Astrocyte (in vitro differentiated cells and primary cell): ENCODE measurements around the gene C5orf63. TPM values are rescaled to one million over a fixed set of nuclear protein-coding genes. Genes with fewer than 3 reads are reported as not detected.

ENCODE experiments used
- DNase-seq: peaks from one replicate; pipeline ENCODE4 v3.0.0-alpha.2; 2010; ENCODE audit warnings: low read depth
- FAIRE-seq: peaks from 2 replicates; lab custom pipeline; 2011; peaks lifted over from hg19 to GRCh38; lab: Jason Lieb, UNC
- H2AFZ ChIP-seq: 2 replicates; pipeline ENCODE4 v1.6.0; 2012; ENCODE audit warnings: low read depth, low read length, inconsistent platforms
- H3K27ac ChIP-seq: 2 replicates; pipeline ENCODE4 v1.5.1; 2011; ENCODE audit warnings: low read depth, low read length, inconsistent platforms
- H3K27me3 ChIP-seq: 2 replicates; pipeline ENCODE4 v1.6.0; 2011; ENCODE audit warnings: low read length, inconsistent platforms; ENCODE audit not compliant: insufficient read depth
- H3K36me3 ChIP-seq: 2 replicates; pipeline ENCODE4 v1.5.1; 2011; ENCODE audit warnings: low read length, inconsistent platforms; ENCODE audit not compliant: insufficient read depth
- H3K4me1 ChIP-seq: 2 replicates; pipeline ENCODE4 v1.5.1; 2011; ENCODE audit warnings: low read length, inconsistent platforms; ENCODE audit not compliant: insufficient read depth
- H3K4me2 ChIP-seq: 2 replicates; pipeline ENCODE4 v1.6.0; 2012; ENCODE audit warnings: low read length, inconsistent platforms
- H3K4me3 ChIP-seq: 2 replicates; pipeline ENCODE4 v1.5.1; 2011; ENCODE audit warnings: low read depth, mild to moderate bottlenecking, low read length, inconsistent platforms; ENCODE audit not compliant: insufficient read depth
- H3K79me2 ChIP-seq: 2 replicates; pipeline ENCODE4 v1.6.0; 2012; ENCODE audit warnings: mild to moderate bottlenecking, low read length, inconsistent platforms; ENCODE audit not compliant: insufficient read depth
- H3K9ac ChIP-seq: 2 replicates; pipeline ENCODE4 v1.6.0; 2012; ENCODE audit warnings: mild to moderate bottlenecking, low read length, inconsistent platforms
- H3K9me3 ChIP-seq: 2 replicates; pipeline ENCODE4 v1.5.1; 2012; ENCODE audit warnings: low read depth, mild to moderate bottlenecking, low read length, inconsistent platforms; ENCODE audit not compliant: insufficient read depth
- H4K20me1 ChIP-seq: 2 replicates; pipeline ENCODE4 v1.6.0; 2012; ENCODE audit warnings: low read length, inconsistent platforms; ENCODE audit not compliant: insufficient read depth
- H3K27ac Mint-ChIP-seq: one replicate; pipeline ENCODE4 v1.8.0; 2021; ENCODE audit warnings: mild to moderate bottlenecking, mixed read lengths; ENCODE audit not compliant: unreplicated experiment
- H3K27me3 Mint-ChIP-seq: one replicate; pipeline ENCODE4 v1.8.0; 2021; ENCODE audit warnings: low read depth, mixed read lengths; ENCODE audit not compliant: unreplicated experiment
- H3K36me3 Mint-ChIP-seq: one replicate; pipeline ENCODE4 v1.8.0; 2021; ENCODE audit warnings: low read depth, mixed read lengths; ENCODE audit not compliant: unreplicated experiment
- H3K4me1 Mint-ChIP-seq: one replicate; pipeline ENCODE4 v1.8.0; 2021; ENCODE audit warnings: low read depth, mixed read lengths; ENCODE audit not compliant: unreplicated experiment
- H3K4me3 Mint-ChIP-seq: one replicate; pipeline ENCODE4 v1.8.0; 2021; ENCODE audit warnings: mild to moderate bottlenecking, moderate library complexity, mixed read lengths; ENCODE audit not compliant: unreplicated experiment
- H3K9me3 Mint-ChIP-seq: one replicate; pipeline ENCODE4 v1.8.0; 2021; ENCODE audit warnings: mild to moderate bottlenecking, mixed read lengths; ENCODE audit not compliant: unreplicated experiment
- EZH2 ChIP-seq: IDR thresholded peaks from 2 replicates; pipeline ENCODE4 v1.6.1; 2012; ENCODE audit warnings: mild to moderate bottlenecking, low read length, inconsistent platforms; ENCODE audit not compliant: insufficient read depth
- total RNA-seq: library from RNA; stranded (reverse); gene quantifications from 2 replicates; pipeline ENCODE4 v1.2.1, GENCODE V29; 2021
- TF ChIP-seq, protein P1 (sequence below): IDR thresholded peaks from 2 replicates; pipeline ENCODE4 v1.5.1; 2011; ENCODE audit warnings: low read depth, mild to moderate bottlenecking, inconsistent platforms, low read length, moderate library complexity; ENCODE audit not compliant: insufficient read depth

C5orf63 gene
- total RNA-seq, 1 donor from 2014 or later, result 0.36 TPM

DNA sequence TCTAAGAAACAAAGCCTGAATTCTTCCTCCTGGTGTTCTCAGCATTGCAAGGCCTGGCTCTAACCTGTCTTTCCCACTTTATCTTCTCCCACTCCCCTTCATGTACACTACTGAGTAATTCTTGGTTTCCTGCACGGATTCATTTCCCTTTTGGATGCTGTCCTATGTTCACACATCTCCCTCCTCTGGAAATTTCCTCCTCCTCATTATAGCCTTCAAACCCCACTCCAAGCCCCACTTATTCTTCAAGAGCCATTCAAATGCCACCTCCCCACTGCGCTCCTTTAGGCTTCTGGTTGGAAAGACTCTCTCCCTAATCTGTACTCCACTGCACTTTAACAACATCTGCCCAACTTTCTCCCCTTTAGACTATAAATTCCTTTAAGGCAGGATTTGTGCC is 28.2 kb upstream of the C5orf63 start:
- no peak overlapping the region for H2AFZ ChIP-seq
- DNase-seq, result no peak

DNA sequence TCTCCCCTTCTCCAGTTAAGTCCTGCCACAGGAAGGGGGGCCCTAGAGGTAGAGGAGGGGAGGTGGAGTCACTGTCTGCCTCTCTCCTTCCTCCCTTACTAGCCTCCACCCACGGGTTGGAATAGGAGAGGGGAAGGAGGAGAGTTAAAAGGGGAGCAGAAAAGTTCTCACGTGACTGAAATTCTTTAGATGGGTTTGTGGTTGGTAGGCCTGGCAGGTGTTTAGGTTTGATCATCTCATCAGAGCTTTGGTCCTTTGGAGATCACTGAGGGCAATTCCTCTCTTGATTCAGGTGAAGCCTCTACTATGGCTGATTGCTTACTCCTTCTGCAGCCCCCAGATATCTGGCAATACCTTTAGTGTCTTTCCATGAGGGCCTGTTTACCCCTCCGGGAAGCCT is 24.9 kb upstream of the C5orf63 start:
- Mint-ChIP-seq H3K27me3 (no peaks in the 10 kb centered on the region), H3K36me3 (no peaks in the 10 kb centered on the region), H3K4me3 (no peak overlapping the region), H3K27ac (no peak overlapping the region), H3K4me1 (peaks cover 27% of the 10 kb centered on the region), H3K9me3 (no peaks in the 10 kb centered on the region)
- DNase-seq (no peak), FAIRE-seq (no peak)
- Histone ChIP-seq H3K79me2 (no peaks in the 10 kb centered on the region), H3K36me3 (no peaks in the 10 kb centered on the region), H2AFZ (no peak overlapping the region), H3K27me3 (peaks cover 2% of the 10 kb centered on the region), H3K4me1 (no peaks in the 10 kb centered on the region), H4K20me1 (no peaks in the 10 kb centered on the region), H3K9me3 (no peaks in the 10 kb centered on the region), H3K27ac (no peak overlapping the region), H3K4me3 (no peak overlapping the region), H3K4me2 (no peak overlapping the region), H3K9ac (no peak overlapping the region)
- TF ChIP-seq EZH2, result no peak
- TF ChIP-seq, protein P1, sequence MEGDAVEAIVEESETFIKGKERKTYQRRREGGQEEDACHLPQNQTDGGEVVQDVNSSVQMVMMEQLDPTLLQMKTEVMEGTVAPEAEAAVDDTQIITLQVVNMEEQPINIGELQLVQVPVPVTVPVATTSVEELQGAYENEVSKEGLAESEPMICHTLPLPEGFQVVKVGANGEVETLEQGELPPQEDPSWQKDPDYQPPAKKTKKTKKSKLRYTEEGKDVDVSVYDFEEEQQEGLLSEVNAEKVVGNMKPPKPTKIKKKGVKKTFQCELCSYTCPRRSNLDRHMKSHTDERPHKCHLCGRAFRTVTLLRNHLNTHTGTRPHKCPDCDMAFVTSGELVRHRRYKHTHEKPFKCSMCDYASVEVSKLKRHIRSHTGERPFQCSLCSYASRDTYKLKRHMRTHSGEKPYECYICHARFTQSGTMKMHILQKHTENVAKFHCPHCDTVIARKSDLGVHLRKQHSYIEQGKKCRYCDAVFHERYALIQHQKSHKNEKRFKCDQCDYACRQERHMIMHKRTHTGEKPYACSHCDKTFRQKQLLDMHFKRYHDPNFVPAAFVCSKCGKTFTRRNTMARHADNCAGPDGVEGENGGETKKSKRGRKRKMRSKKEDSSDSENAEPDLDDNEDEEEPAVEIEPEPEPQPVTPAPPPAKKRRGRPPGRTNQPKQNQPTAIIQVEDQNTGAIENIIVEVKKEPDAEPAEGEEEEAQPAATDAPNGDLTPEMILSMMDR, result no peak

More for the DNA sequence above, 28.2 kb upstream of the C5orf63 start:
- H3K27me3 ChIP-seq, result peaks cover 2% of the 10 kb centered on the region
- no peak overlapping the region for H3K4me3 ChIP-seq
- no peaks in the 10 kb centered on the region for H3K4me1 ChIP-seq
- no peaks in the 10 kb centered on the region for H4K20me1 ChIP-seq
- FAIRE-seq, result no peak
- Mint-ChIP-seq H3K4me1 (peaks cover 19% of the 10 kb centered on the region), H3K27me3 (no peaks in the 10 kb centered on the region), H3K36me3 (no peaks in the 10 kb centered on the region), H3K9me3 (peaks cover 5% of the 10 kb centered on the region), H3K27ac (no peak overlapping the region), H3K4me3 (no peak overlapping the region)
- TF ChIP-seq, protein P1, result no peak
- TF ChIP-seq EZH2, result no peak
- H3K4me2 ChIP-seq, result no peak overlapping the region
- H3K9ac ChIP-seq, result no peak overlapping the region
- H3K27ac ChIP-seq, result no peak overlapping the region
- H3K9me3 ChIP-seq, result no peaks in the 10 kb centered on the region
- no peaks in the 10 kb centered on the region for H3K79me2 ChIP-seq
- H3K36me3 ChIP-seq, result no peaks in the 10 kb centered on the region

DNA sequence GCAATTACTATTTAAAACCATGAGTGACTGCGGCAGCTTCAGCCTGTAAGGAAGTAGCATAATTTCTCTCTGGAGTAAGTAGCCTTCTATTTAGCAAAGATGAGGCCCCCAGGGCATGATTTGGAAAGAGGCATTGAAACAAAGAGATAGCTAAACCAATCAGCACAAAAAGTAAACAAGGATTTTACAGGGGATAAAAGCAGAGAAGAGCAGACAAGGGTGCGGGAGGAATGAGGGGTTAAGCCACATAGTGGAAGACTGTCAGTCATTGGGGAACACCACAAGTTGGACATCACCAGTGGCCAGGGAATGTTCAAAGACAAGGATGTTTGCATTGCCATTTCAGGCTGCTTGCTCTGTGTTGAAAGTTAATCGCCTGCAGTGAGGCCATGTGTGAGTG is 24.0 kb upstream of the C5orf63 start:
- DNase-seq (no peak), FAIRE-seq (no peak)
- Histone ChIP-seq H3K9me3 (no peaks in the 10 kb centered on the region), H3K79me2 (no peaks in the 10 kb centered on the region), H2AFZ (no peak overlapping the region), H3K4me1 (peaks cover 6% of the 10 kb centered on the region), H3K27ac (no peak overlapping the region), H3K9ac (no peak overlapping the region), H4K20me1 (no peaks in the 10 kb centered on the region), H3K36me3 (no peaks in the 10 kb centered on the region), H3K4me3 (no peak overlapping the region), H3K4me2 (no peak overlapping the region), H3K27me3 (peaks cover 2% of the 10 kb centered on the region)
- Mint-ChIP-seq H3K4me3 (peak overlapping the region; percentile 62), H3K9me3 (no peaks in the 10 kb centered on the region), H3K27me3 (no peaks in the 10 kb centered on the region), H3K27ac (no peak overlapping the region), H3K4me1 (peaks cover 31% of the 10 kb centered on the region), H3K36me3 (no peaks in the 10 kb centered on the region)
- TF ChIP-seq, protein P1, result no peak
- no peak for TF ChIP-seq EZH2
